Uterus (tissue), 2 donors: ENCODE measurements around the gene DAPP1.

ENCODE experiments used
- POLR2A ChIP-seq, 2 donors: fragments of 450-650 bp; IDR thresholded peaks; one replicate each; pipeline ENCODE4 v1.6.1; 2016; ENCODE audit warnings: antibody characterized with exemption in 2 of 2, mild to moderate bottlenecking in 1 of 2, moderate library complexity in 1 of 2
- TF ChIP-seq, protein P1 (sequence below), 4 experiments: fragments of 200-600 bp in 2 of 4; fragments of 450-650 bp in 2 of 4; sonication (generic) in 2 of 4; IDR thresholded peaks; one replicate each; pipeline ENCODE4 v1.5.1; 2016 to 2019; ENCODE audit warnings: antibody characterized with exemption in 4 of 4, mild to moderate bottlenecking in 2 of 4, moderate library complexity in 1 of 4

DNA sequence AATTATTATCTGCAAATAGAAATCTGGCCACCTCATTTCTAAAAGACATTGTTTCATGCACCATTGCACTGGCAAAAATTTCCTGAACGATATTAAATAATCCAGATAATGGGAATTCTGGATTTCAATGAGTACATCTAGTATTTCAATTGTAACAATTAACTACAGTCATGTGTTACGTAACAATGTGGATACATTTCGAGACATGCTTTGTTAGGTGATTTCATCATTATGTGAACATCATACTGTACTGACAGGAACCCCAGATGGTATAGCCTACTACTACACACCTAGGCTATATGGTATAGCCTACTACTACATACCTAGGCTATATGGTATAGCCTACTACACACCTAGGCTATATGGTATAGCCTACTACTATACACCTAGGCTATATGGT lies 62.8 kb downstream of the DAPP1 start:
- TF ChIP-seq, protein P1, sequence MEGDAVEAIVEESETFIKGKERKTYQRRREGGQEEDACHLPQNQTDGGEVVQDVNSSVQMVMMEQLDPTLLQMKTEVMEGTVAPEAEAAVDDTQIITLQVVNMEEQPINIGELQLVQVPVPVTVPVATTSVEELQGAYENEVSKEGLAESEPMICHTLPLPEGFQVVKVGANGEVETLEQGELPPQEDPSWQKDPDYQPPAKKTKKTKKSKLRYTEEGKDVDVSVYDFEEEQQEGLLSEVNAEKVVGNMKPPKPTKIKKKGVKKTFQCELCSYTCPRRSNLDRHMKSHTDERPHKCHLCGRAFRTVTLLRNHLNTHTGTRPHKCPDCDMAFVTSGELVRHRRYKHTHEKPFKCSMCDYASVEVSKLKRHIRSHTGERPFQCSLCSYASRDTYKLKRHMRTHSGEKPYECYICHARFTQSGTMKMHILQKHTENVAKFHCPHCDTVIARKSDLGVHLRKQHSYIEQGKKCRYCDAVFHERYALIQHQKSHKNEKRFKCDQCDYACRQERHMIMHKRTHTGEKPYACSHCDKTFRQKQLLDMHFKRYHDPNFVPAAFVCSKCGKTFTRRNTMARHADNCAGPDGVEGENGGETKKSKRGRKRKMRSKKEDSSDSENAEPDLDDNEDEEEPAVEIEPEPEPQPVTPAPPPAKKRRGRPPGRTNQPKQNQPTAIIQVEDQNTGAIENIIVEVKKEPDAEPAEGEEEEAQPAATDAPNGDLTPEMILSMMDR (IDR thresholded peaks at IDR 0.05), result no peak
- TF ChIP-seq POLR2A (IDR thresholded peaks at IDR 0.05), result no peak
